Measurements from ENCODE around the gene GLCCI1. TPM values are rescaled to one million over a fixed set of nuclear protein-coding genes. Genes with fewer than 3 reads are reported as not detected.

The GLCCI1 gene
- total RNA-seq, 1 experiment from 2014 or later, result 8.0 TPM

GRCh38 chr7:7959979-7960670, 8.5 kb upstream of the GLCCI1 start:
- DNase-seq (ENCODE audit: extremely low read depth, low read depth), result no peak

DNA sequence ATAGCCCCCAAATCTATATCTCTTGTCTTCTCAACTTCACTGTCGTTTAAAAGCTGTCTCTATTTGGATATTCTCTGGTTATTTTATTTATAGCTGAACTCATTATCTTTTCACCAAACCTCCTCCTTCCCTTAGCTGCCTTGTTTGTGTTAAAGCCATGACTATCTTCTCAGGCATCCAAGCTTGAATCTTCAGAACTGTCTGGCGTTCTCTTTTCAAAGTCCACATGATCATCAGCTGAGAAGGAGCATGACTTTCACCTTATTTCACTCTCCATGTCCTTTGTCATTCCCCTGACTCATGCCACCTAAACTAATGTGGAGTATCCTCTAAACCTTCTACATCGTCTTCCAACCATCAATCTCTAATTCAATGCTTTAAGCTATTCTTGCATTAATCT, 5.7 kb upstream of the GLCCI1 start:
- DNase-seq (ENCODE audit: extremely low read depth, low read depth), result no peak

DNA sequence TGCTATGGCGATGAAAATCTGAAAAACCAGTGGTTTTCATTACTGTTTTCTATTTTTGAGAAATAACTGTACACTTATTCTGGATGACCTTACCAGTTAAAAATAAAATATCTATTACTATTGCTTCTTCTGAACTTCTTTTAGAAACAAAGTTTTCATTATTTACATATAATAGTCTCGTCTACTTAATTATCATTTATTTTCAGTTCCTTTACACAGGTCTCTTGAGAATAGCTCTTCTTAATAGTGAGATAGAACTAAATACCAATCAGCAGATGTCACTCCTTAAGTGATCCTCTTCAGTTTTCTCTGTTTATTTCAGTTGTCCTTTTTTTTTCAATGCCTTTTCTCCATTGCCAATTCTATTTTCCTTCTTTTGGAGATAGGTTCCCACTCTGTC, 4.3 kb upstream of the GLCCI1 start:
- DNase-seq (ENCODE audit: extremely low read depth, low read depth), result no peak

- DNase-seq (ENCODE audit: extremely low read depth, low read depth), result no peak
Measured at GRCh38 chr7:7964691-7965090, 3.9 kb upstream of the GLCCI1 start.

GRCh38 chr7:7965301-7965700, 3.3 kb upstream of the GLCCI1 start:
- no peak for DNase-seq (ENCODE audit: extremely low read depth, low read depth)

DNA sequence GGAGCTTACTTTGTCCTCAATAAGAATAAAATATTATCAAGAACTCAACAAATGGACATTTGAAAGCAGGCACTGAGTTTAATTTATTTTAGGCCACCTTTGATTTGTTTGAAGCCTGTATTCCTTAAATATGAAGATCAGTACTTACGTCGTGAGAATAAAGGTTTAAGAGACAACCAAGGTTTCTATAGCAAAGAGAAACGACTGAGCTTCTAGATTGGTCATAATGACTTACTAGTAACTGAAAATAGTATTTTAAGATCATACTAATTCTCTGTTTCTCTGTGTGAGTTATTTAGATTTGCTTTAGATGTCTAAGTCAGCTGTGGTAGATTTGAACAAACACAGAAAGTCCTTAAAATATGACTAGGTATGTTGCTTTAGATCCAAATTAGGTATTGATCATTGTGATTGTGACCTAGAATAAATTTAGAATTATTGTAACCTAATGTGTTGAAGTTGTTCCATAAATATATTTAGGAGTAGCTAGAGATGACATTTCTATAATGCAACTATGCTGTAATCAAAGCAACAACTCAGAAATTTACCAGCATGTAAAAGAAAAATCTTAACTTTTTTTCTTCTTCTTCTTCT, 2.4 kb upstream of the GLCCI1 start:
- DNase-seq (ENCODE audit: extremely low read depth, low read depth), result no peak

DNA sequence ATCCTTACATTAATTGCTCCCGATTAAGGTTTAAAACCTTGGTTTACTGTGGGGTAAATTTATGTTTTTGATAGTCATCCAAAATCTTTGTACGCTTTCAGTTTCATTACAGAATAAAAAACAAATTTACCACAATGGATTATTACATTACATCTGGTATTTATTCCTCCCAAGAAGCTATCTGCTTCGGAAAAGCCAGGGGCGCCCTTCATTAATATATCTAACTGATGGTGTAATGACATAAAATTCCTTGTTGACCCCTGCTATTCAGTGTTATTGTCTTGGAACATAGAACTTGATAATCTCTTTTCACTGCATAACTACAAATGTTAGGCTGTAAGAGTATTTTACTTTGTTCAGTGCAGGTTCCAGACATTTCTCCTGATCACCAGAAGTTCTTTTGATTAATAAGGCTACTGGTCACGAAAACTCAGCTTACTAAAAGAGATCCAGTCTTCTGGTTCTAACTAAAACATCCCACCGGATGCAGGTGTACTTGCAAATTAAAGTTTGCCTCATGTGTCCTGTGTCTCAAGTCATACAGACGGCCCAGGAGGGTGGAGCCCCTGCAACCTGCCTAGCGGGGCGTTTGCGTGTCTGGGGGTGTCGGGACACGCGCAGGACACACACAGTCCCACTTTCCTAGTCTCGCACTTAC, 581 bp upstream of the GLCCI1 start:
- DNase-seq (ENCODE audit: extremely low read depth, low read depth), result no peak

GRCh38 chr7:7969306-7970236, 975 bp downstream of the GLCCI1 start:
- no peak for DNase-seq (ENCODE audit: extremely low read depth, low read depth)

GRCh38 chr7:7970237-7970530, 1.6 kb downstream of the GLCCI1 start:
- no peak for DNase-seq (ENCODE audit: extremely low read depth, low read depth)

DNA sequence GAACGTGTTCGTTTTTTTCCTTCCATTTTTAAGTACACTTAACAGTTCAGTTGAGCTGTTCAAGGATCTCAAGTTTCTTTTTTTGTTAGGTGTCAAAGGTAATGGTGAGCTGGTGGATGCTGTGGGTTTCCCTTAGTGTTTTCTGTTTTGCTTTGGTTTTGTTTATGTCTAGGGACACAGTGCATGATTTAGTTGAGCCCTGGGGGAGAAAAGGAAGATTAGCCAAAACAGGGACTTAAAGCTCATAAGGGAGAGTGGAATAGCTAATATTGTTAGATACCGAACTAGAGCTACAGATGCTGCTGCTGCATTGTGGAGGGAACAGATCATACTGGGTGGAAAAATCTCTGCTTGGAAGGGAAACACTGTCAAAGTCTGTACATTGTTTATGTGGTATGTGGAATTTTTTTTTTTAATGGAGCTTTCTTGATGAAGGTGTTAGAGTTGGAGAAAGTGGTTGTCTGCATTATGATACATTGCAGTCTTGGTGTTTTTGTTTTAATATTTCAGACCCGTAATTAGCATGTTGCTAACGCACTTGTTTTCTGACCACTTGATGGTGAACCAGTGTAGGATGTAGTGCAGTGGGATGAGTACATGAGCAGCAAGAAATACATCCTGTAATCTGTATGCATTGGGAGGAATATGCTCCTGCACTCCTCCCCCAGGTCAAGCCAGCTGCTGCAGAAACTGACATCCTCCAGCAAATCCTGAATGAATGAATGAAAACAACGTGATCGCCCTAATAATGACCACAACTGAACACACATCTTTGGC, 2.1 kb downstream of the GLCCI1 start:
- DNase-seq (ENCODE audit: extremely low read depth, low read depth), result no peak

GRCh38 chr7:7971308-7972040, 2.9 kb downstream of the GLCCI1 start:
- DNase-seq (ENCODE audit: extremely low read depth, low read depth), result no peak

- no peak for DNase-seq (ENCODE audit: extremely low read depth, low read depth)
Measured at GRCh38 chr7:7972128-7972527, 3.5 kb downstream of the GLCCI1 start.

- DNase-seq (ENCODE audit: extremely low read depth, low read depth), result no peak
Measured at GRCh38 chr7:7972922-7973594, 4.5 kb downstream of the GLCCI1 start.

DNA sequence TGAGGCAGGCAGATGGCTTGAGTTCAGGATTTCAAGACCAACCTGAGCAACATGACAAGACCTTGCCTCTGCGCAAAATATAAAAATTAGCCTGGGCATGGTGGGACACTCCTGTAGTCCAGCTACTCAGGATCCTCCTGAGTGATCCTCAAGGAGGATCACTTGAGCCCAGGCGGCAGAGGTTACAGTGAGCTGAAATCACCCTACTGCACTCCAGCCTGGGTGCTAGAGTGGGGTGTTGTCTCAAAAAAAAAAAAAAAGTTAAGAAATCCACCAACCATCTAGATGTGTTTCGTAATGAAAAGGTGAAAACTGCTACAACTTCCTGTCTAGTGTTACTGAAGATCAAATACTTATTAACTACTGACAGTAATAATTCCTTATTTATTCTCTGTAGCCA, 8.1 kb downstream of the GLCCI1 start:
- DNase-seq (ENCODE audit: extremely low read depth, low read depth), result no peak

- DNase-seq (ENCODE audit: extremely low read depth, low read depth), result no peak
Measured at GRCh38 chr7:7977774-7978173, 9.2 kb downstream of the GLCCI1 start.

GRCh38 chr7:7978860-7979259, 10.3 kb downstream of the GLCCI1 start:
- DNase-seq (ENCODE audit: extremely low read depth, low read depth), result no peak

- no peak for DNase-seq (ENCODE audit: extremely low read depth, low read depth)
Measured at GRCh38 chr7:7979558-7979957, 11.0 kb downstream of the GLCCI1 start.

DNA sequence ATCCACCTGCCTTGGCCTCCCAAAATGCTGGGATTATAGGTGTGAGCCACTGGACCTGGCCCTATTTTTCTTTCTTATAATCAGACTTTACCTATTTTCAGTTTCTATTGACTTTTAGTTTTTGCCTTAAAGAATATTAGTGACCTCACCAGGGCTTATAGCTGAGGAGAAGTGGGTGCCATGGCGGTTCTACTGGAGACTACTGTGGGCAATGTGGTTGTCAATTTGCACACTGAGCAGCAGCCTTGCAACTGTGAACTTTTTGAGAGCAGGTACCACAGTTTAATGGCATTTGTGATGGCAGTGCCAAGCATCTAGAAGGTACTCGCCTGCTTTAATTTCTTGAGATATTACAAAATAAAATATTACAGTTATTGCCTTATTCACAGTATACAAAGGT, 11.5 kb downstream of the GLCCI1 start:
- no peak for DNase-seq (ENCODE audit: extremely low read depth, low read depth)

GRCh38 chr7:7982904-7983303, 14.3 kb downstream of the GLCCI1 start:
- DNase-seq (ENCODE audit: extremely low read depth, low read depth), result no peak
